ENCODE results near the gene SGK1. TPM values are rescaled to one million over a fixed set of nuclear protein-coding genes. Genes with fewer than 3 reads are reported as not detected.

The SGK1 gene
- total RNA-seq, 2 experiments from 2014 or later, result 117 to 120 TPM

DNA sequence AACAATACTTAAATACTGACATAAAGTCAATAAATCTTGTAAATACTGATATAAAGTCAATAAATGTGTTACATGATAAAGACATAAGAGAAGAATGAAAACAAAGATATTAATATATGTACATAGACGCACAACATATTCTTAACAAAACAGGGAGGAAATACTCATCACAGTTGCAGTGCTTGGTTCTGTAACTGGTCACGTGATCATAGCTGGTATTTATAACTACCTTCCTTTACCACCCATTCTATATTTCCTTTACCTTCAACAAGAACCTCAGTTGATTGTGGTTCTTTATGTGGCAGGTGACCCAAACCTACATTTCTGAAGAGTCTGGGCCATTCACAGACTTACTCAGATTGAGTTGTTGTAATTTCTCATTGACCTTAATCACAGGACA lies 131.6 kb downstream of the SGK1 start:
- H3K4me3 ChIP-seq (ENCODE audit: low read length), result no peak overlapping the region
- ChIA-PET CTCF (no interaction called here), POLR2A (interaction anchor here (0.6 to 1.3 kb wide), 2 partner anchors 8 to 437 kb away, joined by 3 to 4 read pairs; no protein-coding TSS in a partner anchor)
- Mint-ChIP-seq H3K27me3 (no peaks in the 10 kb centered on the region), H3K4me1 (ENCODE audit: low read depth) (peaks cover 26% of the 10 kb centered on the region), H3K4me3 (no peak overlapping the region), H3K36me3 (ENCODE audit: low read depth) (no peaks in the 10 kb centered on the region), H3K27ac (no peak overlapping the region), H3K9me3 (no peaks in the 10 kb centered on the region)
- no peaks in the 10 kb centered on the region for H3K36me3 ChIP-seq (ENCODE audit: insufficient read depth, low read length)
- DNase-seq, result peak in 1 of 14 experiments; percentile 13
- no peaks in the 10 kb centered on the region for H3K9me3 ChIP-seq (ENCODE audit: control insufficient read depth in 1 of 2, insufficient read depth in 1 of 2, low read length in 2 of 2)
- H3K27me3 ChIP-seq (ENCODE audit: control insufficient read depth in 1 of 2, insufficient read depth in 2 of 2, low read length in 2 of 2), result no peaks in the 10 kb centered on the region
- TF ChIP-seq, protein P1, sequence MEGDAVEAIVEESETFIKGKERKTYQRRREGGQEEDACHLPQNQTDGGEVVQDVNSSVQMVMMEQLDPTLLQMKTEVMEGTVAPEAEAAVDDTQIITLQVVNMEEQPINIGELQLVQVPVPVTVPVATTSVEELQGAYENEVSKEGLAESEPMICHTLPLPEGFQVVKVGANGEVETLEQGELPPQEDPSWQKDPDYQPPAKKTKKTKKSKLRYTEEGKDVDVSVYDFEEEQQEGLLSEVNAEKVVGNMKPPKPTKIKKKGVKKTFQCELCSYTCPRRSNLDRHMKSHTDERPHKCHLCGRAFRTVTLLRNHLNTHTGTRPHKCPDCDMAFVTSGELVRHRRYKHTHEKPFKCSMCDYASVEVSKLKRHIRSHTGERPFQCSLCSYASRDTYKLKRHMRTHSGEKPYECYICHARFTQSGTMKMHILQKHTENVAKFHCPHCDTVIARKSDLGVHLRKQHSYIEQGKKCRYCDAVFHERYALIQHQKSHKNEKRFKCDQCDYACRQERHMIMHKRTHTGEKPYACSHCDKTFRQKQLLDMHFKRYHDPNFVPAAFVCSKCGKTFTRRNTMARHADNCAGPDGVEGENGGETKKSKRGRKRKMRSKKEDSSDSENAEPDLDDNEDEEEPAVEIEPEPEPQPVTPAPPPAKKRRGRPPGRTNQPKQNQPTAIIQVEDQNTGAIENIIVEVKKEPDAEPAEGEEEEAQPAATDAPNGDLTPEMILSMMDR (IDR thresholded peaks at IDR 0.05), result no peak
- intact Hi-C loops (cut with DNase I, micrococcal nuclease), result no loop called here
- no peak overlapping the region for H3K27ac ChIP-seq (ENCODE audit: low read depth in 1 of 2, low read length in 2 of 2)
- no peak for ATAC-seq (ENCODE audit: poor library complexity)
- H3K4me1 ChIP-seq (ENCODE audit: insufficient read depth, low read length), result no peaks in the 10 kb centered on the region

DNA sequence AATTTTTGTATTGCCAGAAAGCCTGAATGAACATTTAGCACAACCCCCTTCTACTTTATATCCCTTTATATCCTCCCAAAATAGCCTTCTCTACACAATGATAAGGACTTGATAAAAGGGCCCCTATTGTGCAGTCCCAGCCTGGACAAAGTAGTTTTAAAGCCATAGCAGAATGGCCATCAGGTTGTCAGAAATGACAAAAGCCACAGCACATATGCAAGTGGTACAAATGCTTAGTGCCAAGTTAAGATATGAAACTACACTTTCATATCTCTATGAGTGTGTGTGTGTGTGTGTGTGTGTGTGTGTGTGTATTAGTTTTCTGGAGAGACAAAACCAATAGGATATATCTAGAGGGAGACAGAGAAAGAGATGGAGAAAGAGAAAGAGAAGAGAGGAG lies 132.6 kb downstream of the SGK1 start:
- no peaks in the 10 kb centered on the region for H3K4me1 ChIP-seq (ENCODE audit: insufficient read depth, low read length)
- Mint-ChIP-seq H3K27ac (no peak overlapping the region), H3K4me1 (ENCODE audit: low read depth) (peaks cover 20% of the 10 kb centered on the region), H3K9me3 (no peaks in the 10 kb centered on the region), H3K36me3 (ENCODE audit: low read depth) (no peaks in the 10 kb centered on the region), H3K27me3 (no peaks in the 10 kb centered on the region), H3K4me3 (no peak overlapping the region)
- ChIA-PET POLR2A (no interaction called here), CTCF (no interaction called here)
- no peaks in the 10 kb centered on the region for H3K36me3 ChIP-seq (ENCODE audit: insufficient read depth, low read length)
- no peaks in the 10 kb centered on the region for H3K27me3 ChIP-seq (ENCODE audit: control insufficient read depth in 1 of 2, insufficient read depth in 2 of 2, low read length in 2 of 2)
- intact Hi-C loops (cut with DNase I, micrococcal nuclease), result no loop called here
- H3K4me3 ChIP-seq (ENCODE audit: low read length), result no peak overlapping the region
- ATAC-seq (ENCODE audit: poor library complexity), result no peak
- TF ChIP-seq, protein P1 (IDR thresholded peaks at IDR 0.05), result no peak
- no peaks in the 10 kb centered on the region for H3K9me3 ChIP-seq (ENCODE audit: control insufficient read depth in 1 of 2, insufficient read depth in 1 of 2, low read length in 2 of 2)
- no peak for DNase-seq
- H3K27ac ChIP-seq (ENCODE audit: low read depth in 1 of 2, low read length in 2 of 2), result no peak overlapping the region

DNA sequence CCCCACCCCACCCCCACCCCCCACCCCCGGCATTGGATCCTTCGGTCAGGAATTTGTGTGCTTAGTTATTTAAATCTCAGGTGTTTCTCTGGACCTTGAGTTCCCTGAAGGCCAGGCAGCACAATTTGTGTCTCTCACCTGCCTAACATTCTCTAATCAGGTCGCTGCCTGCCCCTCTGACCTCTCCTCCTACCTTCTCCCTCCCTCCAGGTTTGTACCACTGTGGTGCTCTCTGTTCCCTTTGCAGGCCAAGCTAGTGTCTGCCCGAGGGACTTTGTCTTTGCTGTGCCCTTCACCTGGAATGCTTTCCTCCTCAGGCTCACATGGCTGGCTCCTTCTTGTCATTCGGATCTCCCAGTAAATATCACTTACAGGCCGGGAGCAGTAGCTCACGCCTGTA lies 134.1 kb downstream of the SGK1 start:
- no peaks in the 10 kb centered on the region for H3K27me3 ChIP-seq (ENCODE audit: control insufficient read depth in 1 of 2, insufficient read depth in 2 of 2, low read length in 2 of 2)
- Mint-ChIP-seq H3K4me3 (no peak overlapping the region), H3K9me3 (no peaks in the 10 kb centered on the region), H3K36me3 (ENCODE audit: low read depth) (no peaks in the 10 kb centered on the region), H3K27ac (no peak overlapping the region), H3K4me1 (ENCODE audit: low read depth) (peaks cover 20% of the 10 kb centered on the region), H3K27me3 (no peaks in the 10 kb centered on the region)
- ATAC-seq (ENCODE audit: poor library complexity) (no peak), DNase-seq (no peak)
- H3K4me1 ChIP-seq (ENCODE audit: insufficient read depth, low read length), result no peaks in the 10 kb centered on the region
- no peak overlapping the region for H3K4me3 ChIP-seq (ENCODE audit: low read length)
- H3K27ac ChIP-seq (ENCODE audit: low read depth in 1 of 2, low read length in 2 of 2), result no peak overlapping the region
- POLR2A ChIA-PET, result no interaction called here
- intact Hi-C loops (cut with DNase I, micrococcal nuclease), result loop anchor here in 1 of 2 experiments (5.0 kb wide), 2 partner anchors 258 to 333 kb away; no protein-coding TSS in a partner anchor
- H3K36me3 ChIP-seq (ENCODE audit: insufficient read depth, low read length), result no peaks in the 10 kb centered on the region
- no peaks in the 10 kb centered on the region for H3K9me3 ChIP-seq (ENCODE audit: control insufficient read depth in 1 of 2, insufficient read depth in 1 of 2, low read length in 2 of 2)
- CTCF ChIA-PET, result no interaction called here
- TF ChIP-seq, protein P1 (IDR thresholded peaks at IDR 0.05), result no peak

Data from CD4-positive, alpha-beta T cell (primary cell).